Measurements from ENCODE around the gene SLC27A3.
A peak's percentile ranks its signal among the peaks of the same experiment; 100 is the strongest.
"Not testable (repeated sequence)": the region's sequence is repeated elsewhere in the genome, so short reads cannot be mapped to it uniquely, and the experiment has no call there.

SLC27A3 gene

DNA sequence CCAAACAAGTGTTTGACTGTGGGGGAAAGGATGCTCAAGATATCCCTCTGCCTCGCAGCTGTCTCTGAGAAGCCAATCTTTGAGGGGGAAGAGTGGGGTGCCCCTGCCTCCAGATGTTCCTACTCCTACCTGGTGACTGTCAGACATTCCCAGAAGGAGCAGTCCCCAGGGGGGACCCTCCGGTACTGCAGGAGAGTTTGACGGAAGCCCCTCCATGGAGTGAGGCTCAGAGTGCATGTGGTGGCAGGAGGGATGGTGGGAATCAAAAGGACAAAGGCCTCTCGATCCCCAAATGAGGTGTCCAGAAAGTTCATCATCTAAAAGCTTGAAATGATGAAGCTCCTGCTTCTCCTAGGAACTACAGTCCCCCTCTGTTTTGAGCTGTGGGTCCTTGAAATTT, 5.3 kb downstream of the SLC27A3 start:
- DNase-seq = no peak

DNA sequence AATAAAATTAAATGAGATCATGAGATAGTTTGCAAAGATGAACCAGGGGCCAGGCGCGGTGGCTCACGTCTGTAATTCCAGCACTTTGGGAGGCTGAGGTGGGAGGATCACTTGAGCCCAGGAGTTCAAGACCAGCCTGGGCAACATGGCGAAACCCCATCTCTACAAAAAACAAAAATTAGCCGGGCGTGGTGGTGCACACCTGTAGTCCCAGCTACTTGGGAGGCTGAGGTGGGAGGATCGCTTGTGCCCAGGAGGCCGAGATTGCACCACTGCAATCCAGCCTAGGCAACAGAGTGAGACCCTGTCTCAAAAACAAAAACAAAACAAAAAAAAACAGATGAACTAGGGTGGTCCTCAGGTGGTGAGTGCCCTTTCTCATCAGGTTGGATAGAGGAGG, 7.4 kb downstream of the SLC27A3 start:
- DNase-seq = not testable (repeated sequence)

DNA sequence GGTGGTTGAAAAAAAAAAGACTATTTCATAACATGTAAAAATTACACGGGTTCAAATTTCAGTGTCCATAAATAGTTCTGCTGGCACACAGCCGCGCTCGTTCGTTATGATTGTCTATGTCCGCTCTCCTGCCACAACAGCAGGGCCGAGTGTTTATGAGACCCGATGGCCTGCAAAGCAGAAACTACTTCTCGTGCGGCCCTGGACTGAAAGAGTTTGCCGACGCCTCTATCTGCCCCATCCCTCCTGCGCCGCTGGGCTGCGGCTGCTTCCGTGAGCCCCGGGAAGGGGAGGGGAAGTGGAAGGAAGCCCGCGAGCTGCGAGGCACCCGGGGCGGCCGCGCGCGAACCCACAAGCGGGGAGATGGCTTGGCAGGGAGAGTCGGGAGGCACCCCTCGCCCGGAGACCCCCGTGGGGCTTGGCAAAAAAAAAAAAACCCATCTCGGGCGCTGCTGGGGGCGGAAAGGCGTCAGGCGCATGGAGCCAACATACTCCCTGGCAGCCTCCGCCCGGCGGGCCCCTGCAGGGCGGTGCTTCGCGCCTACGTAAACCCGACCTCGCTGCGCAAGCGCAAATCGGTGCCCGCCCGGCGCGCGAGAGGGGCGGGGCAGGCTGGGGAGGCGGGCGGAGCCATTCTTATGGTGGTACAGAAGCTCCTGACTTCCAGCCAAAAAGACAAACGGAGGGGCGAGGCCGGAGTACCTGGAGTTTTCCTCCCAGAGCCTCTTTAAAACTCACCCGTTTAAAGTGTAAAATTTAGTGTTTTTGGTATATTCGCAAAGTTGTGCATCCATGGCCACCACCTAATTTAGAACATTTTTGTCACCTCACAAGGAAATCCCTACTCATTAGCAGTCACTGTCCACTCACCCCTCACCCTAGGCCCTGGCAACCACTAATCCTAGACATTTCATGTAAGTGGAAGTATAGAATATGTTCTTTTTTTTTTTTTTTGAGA, 8.3 kb downstream of the SLC27A3 start:
- DNase-seq = peak; percentile 95

DNA sequence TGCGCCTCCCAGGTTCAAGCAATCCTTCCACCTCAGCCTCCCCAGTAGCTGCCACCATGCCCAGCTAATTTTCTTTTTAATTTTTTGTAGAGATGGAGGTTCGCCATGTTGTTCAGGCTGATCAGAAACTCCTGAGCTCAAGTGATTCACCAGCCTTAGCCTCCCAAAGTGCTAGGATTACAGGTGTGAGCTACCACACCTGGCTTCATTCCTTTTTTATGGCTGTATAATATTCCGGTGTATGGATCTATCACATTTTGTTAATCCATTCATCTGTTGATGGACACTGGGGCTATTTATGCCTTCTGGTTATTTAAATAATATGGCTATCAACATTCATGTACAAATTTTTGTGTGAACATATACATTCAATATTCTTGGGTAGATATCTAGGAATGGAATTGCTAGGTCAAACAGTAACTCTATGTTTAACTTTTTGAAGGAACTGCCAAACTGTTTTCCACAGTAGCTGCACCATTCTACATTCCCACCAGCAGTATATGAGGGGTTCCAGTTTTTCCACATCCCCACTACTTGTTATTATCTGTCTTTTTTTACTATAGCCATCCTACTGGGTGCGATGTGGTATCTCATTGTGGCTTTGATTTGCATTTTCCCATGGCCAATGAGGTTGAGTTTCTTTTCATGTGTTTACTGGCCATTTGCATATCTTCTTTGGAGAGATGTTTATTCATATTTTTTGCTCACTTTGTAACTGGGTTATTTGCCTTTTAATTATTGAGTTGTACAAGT, 11.0 kb downstream of the SLC27A3 start:
- no peak for DNase-seq

DNA sequence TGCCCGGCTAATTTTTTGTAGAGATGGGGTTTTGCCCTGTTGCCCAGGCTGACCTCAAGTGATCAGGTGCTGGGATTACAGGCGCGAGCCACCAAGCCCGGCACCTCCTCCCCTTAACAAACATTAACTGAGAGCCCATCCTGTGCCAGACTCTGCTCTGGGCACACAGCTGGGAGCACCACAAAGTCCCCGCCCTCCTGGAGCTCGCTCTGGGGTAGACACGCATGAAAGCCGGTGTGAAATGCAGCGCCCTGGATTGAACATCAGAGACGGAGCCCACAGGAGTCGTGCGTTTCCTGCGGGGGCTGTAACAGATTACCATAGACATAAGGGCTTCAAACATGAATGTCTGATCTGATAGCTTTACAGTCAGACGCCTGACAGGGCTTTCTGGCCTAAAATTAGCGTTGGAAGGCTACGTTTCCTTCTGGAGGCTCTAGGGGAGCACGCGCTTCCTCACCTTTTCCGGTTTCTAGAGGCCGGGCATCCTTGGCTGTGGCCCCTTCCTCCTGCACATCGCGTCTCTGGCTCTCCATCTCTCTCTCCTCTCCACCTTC, 14.3 kb downstream of the SLC27A3 start:
- DNase-seq = no peak

DNA sequence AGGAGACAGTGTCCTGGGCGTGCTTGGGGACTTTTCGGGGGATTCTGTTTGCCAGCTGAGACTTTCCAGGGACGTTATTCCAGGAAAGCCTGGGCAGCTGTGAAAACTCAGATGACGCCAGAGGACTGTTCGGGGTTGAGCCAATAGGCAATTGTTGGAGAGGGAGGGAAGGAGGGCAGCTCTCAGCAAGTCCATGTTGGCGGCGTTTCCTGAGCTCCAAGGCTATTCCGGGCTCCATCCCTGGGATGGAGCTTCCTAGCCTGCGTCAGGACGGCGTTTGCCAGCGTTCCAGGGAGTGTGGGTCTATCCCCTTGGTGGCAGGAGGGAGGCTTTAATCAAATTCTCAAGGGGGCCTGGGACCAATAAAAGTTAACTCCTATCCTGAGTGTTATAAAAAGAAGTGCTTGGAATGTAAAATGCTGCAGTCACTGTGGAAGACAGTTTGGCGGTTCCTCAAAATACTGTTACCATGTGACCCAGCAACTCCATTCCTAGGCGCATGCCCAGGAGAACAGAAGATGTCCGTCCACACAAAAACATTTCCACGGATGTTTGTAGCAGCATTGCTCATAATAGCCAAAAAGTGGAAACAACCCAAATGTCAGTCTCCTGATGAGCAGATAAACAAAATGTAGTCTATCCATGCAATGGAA, 15.2 kb downstream of the SLC27A3 start:
- DNase-seq = peak; percentile 93

DNA sequence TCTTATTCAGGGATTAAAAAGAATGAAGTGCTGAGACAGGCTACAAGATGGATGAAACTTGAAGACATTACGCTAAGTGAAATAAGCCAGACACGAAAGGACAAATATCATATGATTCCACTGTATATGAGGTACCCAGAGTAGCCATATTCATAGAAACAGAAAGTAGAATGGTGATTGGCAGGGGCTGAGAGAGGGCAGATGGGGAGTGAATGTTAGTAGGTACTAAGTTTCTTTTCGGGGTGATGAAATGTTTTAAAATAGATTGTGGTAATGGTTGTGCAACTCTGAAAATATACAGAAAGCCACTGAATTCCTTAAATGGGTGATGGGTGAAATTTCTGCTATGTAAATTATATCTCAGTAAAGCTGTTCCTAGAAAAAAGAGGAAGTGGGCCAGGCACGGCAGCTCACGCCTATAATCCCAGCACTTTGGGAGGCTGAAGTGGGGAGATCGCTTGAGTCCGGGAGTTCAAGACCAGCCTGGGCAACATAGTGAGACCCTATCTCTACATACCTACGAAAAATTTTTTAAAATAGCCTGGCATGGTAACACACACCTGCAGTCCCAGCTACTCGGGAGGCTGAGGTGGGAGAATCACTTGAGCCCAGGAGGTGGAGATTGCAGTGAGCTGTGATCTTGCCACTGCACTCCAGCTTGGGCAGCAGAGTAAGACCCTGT, 15.9 kb downstream of the SLC27A3 start:
- peak; percentile 22 for DNase-seq

DNA sequence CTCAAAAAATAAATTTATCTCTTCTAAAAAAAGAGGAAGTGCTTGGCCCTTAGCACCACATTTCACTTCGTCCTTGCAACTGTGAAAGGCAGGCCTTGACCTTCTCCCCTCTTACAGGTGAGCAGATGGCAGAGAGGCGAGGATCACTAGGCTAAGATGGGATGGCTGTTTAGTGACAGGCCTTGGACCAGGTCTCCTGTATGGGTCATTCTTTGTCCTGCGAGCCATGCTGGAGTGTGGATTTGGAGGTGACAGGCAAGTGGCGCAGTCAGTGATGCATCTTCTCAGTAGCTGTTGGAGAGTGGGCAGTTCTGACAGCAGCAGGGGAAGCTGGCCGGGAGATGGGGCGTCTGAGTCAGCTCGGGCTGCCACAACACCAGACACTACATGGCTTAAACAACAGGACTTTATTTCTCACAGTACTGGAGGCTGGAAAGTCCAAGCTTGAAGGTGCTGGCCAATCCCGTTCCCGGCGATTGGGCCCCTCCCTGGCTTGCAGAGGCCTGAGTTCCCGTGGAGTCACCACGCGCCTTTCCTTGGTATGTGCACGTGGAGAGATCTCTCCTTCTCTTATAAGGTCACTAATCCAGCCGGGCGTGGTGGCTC, 16.5 kb downstream of the SLC27A3 start:
- no peak for DNase-seq

DNA sequence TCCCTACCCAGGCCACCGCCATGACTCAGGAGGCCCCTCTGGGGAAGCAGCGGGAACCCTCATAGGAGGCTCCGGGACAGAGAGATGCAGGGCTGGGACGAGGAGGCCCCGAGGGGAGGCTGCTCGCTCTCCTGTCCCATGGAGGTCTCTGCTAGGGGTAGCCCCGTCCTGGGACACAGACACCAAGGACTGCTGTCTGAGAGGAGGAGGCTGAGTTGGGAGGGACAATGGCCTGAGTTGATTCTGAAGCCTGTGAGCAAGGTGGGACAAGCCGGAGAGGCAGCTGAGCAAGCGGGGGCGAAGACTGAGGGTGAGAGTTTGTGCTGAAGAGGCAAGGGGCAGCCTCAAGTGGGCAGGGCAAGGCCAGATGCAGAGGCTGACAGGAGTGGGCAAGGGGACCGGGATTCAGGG, 17.4 kb downstream of the SLC27A3 start:
- no peak for DNase-seq

DNA sequence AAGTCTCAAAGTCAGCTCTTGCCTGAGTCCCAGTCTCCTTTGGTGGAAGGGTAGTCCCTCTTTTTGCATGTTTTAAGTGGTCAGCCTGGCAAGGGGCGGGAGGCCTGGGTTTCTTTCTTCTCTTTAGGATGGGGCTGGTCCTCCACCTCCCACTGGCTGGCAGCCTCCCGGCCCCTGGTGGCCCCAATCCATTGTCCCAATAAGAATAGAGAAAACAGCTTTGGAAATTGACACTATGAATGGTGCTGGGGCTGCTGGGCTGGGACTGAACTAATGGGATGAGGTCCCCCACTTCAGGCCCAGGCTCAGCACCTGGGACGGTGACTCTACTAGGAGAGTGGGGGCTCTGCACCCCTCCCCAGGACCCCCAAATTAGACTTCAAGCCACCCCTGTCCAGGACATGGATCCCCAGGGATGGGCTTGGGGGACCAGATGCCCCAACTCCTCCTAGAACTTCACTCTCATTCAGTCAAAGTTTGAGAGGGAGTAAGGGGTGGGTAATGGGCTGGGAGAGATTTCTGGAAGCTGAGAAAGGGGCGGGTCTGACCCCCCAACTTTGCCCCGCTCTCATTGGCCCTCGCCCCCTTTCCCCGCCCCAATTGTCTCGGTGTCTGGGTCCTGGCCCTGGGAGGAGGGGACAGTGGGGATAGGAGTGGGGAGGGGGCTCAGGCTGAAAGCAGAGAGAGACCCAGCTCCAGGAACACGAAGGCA, 18.2 kb downstream of the SLC27A3 start:
- DNase-seq = no peak

DNA sequence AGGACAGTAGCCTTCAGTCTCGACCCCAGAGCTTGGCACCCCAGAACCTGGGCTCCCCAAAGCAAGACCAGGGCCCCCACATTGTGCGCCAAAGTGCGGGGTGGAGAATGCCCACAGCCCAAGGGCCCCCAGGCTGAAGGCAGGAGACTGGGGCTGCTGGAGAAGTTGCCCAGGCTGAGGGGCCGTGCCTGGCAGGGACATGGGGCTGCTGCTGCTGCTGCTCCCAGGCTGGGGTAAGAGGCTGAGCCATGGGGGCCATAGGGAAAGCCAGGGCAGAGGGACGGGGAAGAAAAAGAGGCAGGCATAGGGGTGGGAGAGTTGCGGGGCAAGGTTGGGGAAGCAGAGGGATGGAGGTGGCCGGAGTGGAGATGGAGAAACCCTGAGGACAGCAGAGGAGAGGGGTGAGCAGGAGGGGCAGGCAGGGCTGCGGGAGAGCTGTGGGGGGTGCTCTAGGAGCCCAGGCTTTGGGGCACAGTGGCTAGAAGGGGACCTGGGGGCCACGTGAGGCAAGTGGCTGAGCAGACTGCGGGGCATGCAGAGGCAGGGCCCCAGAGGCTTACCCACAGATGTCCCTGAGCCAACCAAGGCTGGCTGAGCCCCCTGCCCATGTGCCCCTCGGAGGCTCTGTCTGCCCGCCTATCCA, 18.9 kb downstream of the SLC27A3 start:
- DNase-seq = no peak

DNA sequence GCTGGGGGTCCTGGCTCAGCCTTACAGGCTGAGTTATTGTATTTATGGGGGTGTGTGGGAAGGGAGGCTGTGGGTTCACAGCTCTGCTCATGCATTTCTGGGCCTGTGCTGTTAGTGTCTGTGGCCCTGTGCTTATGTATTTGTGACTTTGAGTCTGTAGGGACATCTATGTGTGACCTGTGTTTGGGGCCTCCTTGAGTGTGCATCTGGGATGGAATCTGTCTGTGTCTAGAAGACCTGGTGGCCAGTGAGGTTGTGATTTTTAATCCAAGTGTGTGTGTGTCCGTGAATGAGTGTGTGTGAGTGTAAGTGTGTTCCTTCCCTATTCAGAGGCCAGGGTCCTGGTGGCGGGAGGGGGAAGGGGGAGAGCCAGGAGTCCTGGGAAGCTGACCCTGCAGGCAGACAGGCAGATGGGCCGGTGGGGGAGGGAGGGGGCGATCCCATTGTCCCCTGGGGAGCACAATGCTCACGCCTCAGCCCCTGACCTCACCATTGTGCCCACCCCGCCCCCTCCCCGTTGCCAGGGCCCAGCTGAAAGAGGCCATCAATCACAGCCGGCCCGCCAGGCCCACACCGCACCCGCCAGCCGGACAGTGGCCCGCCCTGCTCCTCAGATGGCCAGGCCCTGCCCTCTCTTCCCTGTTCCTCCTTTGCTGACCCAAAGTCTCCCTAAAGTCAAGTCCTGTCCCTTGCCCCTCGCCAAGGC, 19.6 kb downstream of the SLC27A3 start:
- peak; percentile 40 for DNase-seq

DNA sequence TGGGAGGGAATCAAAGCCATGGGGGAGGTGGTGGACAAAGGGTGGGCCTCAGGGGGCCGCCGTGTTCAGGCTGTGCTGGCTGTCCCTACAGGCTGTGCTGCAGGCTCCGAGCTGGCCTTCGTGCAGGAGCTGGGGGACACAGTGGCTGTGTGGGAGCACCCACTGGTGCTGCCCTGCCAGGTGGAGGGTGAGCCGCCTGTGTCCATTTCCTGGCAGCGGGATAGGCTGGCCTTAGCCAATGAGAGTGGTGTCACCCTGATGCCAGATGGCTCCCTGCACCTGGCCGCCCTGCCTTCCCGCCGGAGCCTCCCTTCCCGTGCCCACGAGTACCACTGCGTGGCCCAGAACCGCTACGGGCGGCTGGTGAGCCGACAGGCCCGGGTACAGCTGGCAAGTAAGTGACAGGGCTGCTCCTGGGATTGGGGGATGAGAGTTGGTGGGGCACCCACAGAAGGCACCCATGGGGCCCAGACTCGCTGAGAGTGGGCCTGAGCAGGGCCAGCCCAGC, 20.2 kb downstream of the SLC27A3 start:
- no peak for DNase-seq

DNA sequence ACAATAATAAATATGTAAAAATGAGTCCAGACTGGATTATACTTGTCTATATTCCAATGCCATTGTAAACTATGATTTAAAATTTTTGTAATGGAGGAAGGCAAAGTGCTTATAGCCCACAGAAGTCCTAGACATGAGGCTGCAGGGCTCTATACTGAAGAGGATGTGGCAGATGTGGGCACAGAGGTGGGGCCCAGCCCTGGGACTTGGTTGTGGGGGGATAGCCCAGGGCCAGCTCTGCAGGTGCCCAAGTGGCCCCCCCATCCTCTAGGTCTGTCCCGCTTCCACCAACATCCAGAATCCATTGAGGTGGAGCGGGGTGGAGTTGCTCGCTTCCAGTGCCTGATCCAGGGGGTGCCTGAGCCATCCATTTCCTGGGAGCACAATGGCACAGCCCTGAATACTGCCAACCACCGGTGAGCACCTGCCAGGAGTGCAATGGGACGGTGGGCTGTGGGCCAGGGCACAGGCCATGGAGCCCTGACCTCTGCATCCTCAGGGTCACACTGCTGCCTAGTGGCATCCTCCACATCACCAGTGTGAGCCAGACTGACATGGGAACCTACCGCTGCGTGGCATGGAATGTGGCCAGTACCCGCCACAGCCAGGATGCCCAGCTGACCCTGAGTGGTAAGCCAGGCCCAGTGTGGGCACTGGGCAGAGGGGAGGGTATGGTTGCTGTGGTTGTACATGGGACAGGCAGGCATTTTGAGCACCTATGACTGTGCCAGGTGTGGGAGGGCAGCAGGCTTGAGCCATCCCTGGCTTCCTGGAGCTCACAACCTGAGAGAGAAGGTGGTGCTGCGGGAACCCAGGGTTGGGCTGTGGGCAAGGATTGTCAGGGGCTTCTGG, 21.0 kb downstream of the SLC27A3 start:
- DNase-seq = no peak

DNA sequence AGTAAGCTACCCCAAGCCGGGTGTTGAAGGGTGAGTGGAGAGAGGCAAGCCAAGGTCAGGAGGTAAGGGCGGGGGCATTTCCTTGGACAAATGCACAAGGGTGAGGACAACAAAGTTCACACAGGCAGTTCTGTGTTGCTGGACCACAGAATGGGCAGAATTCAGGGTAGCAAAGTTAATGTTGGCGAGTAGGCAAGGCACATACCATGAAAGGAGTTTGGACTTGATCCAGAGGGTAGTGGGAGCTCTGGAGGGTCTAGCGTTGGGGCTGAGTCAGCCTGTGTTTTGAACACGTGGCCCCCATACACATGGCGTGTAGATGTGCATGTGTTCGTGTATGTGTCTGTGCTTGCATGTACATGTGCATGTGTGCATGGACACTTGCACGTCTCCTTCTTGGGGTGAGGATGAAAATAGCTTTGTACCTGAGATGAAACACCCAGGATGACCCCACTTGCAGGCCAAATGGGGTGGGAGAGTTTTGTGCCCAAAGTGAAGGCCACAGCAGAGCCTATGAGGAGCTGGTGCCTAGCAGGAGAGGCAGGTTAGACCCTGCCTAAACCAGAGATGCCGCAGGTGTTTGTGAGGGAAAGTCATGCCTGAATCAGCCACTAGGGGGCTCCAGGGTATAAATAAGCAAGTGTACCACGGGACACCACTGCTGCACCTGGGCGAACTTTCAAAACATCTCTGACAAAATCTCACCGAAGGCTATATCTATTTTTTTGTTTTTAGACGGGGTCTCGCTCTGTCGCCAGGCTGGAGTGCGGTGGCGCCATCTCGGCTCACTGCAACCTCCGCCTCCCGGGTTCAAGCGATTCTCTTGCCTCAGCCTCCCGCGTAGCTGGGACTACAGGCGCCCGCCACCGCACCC, 21.8 kb downstream of the SLC27A3 start:
- peak; percentile 68 for DNase-seq

DNA sequence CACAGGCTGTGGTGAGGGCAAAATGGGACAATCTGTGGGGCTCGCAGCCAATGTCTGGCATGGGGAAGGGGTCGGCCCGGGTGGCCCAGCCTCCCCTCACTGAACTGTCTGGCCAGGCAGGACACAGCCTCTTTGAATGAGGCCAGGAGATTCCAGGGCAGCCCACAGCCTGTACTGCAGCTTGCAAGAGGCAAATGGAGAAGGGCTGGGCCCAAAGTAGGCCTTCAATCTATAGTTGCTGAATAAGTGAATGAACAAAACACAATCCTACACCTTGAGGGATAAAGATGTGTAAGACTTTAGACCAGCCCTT, 23.2 kb downstream of the SLC27A3 start:
- no peak for DNase-seq

DNA sequence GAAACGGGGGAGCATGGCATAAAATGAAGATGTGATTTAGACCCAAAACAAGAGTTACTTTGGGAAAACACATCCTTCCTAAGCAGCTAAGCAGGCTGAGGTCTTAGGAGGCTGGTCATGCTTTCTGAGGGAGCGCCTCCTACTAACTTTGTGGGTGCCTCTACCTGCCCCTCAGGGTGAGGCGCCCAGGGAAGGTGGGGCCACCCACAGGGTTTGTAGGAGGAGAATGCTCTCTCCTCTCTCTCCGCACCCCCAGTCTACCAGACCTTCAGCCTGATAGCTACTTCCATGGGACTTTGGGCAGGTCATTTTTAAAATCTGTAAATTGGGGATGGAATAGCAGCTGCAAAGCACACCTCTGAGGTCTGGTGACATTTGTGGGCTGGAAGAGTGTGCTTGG, 23.8 kb downstream of the SLC27A3 start:
- no peak for DNase-seq
